ENCODE results near the gene WT1. TPM values are rescaled to one million over a fixed set of nuclear protein-coding genes. Genes with fewer than 3 reads are reported as not detected.
A peak's percentile ranks its signal among the peaks of the same experiment; 100 is the strongest.

WT1 gene
- total RNA-seq, 1 experiment from 2014 or later: 4.7 TPM

DNA sequence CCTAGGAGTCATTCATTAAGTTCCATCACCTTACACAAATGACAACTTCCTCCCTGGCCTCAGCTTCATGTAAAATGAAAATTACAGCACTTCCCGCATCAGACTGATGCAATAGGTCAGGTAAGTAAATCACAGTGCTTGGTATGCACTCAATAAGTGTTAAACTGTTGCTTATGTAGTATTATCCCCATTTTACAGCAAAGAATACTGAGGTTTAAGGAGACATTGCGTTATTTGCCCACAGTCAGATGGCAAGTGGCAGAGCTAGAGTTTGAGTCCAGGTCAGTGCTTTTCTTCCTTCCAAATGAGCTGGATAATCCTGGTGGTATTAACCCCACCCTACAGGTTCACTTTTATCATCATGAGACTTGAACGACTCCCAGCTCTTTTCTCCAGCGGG is 29.7 kb downstream of the WT1 start:
- H3K4me1 Mint-ChIP-seq (ENCODE audit: low read depth, unreplicated experiment): peaks cover 5% of the 10 kb centered on the region
- no peak overlapping the region for H3K27ac Mint-ChIP-seq (ENCODE audit: unreplicated experiment)
- no peak for DNase-seq
- ChIA-PET POLR2A (no interaction called here), CTCF (no interaction called here)
- H3K27me3 Mint-ChIP-seq (ENCODE audit: insufficient read depth, unreplicated experiment): no peaks in the 10 kb centered on the region
- no TSS peak for BruUV-seq (replicated peaks)
- H3K4me3 Mint-ChIP-seq (ENCODE audit: unreplicated experiment): no peak overlapping the region
- H3K9me3 Mint-ChIP-seq (ENCODE audit: unreplicated experiment): peaks cover 8% of the 10 kb centered on the region
- Histone ChIP-seq H3K9me3 (no peaks in the 10 kb centered on the region), H3K4me1 (peaks cover 1% of the 10 kb centered on the region), H3K4me3 (ENCODE audit: low read depth, low read length) (no peak overlapping the region), H3K27me3 (replicated peaks; ENCODE audit: control insufficient read depth, insufficient read depth, low read length) (no peaks in the 10 kb centered on the region), H3K36me3 (ENCODE audit: control insufficient read depth, insufficient read depth, low read length) (no peaks in the 10 kb centered on the region)
- intact Hi-C loops (cut with micrococcal nuclease; ENCODE audit: unreplicated experiment): no loop called here
- peaks cover 1% of the 10 kb centered on the region for H3K36me3 Mint-ChIP-seq (ENCODE audit: insufficient read depth, unreplicated experiment)
- TF ChIP-seq, protein P1, sequence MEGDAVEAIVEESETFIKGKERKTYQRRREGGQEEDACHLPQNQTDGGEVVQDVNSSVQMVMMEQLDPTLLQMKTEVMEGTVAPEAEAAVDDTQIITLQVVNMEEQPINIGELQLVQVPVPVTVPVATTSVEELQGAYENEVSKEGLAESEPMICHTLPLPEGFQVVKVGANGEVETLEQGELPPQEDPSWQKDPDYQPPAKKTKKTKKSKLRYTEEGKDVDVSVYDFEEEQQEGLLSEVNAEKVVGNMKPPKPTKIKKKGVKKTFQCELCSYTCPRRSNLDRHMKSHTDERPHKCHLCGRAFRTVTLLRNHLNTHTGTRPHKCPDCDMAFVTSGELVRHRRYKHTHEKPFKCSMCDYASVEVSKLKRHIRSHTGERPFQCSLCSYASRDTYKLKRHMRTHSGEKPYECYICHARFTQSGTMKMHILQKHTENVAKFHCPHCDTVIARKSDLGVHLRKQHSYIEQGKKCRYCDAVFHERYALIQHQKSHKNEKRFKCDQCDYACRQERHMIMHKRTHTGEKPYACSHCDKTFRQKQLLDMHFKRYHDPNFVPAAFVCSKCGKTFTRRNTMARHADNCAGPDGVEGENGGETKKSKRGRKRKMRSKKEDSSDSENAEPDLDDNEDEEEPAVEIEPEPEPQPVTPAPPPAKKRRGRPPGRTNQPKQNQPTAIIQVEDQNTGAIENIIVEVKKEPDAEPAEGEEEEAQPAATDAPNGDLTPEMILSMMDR (IDR thresholded peaks at IDR 0.05; ENCODE audit: insufficient read depth in 1 of 2, low read depth in 1 of 2, low read length in 1 of 2, severe bottlenecking in 1 of 2, unreplicated experiment in 1 of 2): no peak

DNA sequence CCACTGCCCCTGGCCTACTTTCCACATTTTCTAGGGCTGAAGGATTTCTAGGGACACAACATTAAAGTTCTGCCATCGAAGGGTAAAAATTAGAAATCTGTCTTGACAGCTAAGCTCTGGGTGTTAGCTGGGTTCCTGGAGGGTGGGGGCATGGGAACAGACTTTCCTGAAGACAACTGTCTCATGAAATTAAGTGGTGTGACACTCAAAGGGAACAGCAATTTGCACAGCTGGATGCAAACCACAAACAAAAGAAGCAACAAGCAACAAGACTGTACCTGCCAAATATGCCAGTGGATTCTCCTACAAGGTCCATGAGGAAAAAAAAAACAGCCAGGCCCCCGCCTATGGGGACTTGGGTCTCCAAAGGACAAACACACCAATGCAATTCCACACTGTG is 32.5 kb downstream of the WT1 start:
- TF ChIP-seq, protein P1 (IDR thresholded peaks at IDR 0.05; ENCODE audit: insufficient read depth in 1 of 2, low read depth in 1 of 2, low read length in 1 of 2, severe bottlenecking in 1 of 2, unreplicated experiment in 1 of 2): no peak
- Mint-ChIP-seq H3K9me3 (ENCODE audit: unreplicated experiment) (peaks cover 8% of the 10 kb centered on the region), H3K4me3 (ENCODE audit: unreplicated experiment) (no peak overlapping the region), H3K27me3 (ENCODE audit: insufficient read depth, unreplicated experiment) (no peaks in the 10 kb centered on the region), H3K4me1 (ENCODE audit: low read depth, unreplicated experiment) (peaks cover 15% of the 10 kb centered on the region), H3K27ac (ENCODE audit: unreplicated experiment) (no peak overlapping the region), H3K36me3 (ENCODE audit: insufficient read depth, unreplicated experiment) (peaks cover 8% of the 10 kb centered on the region)
- Histone ChIP-seq H3K4me1 (peaks cover 16% of the 10 kb centered on the region), H3K36me3 (ENCODE audit: control insufficient read depth, insufficient read depth, low read length) (no peaks in the 10 kb centered on the region), H3K9me3 (no peaks in the 10 kb centered on the region), H3K4me3 (ENCODE audit: low read depth, low read length) (no peak overlapping the region), H3K27me3 (replicated peaks; ENCODE audit: control insufficient read depth, insufficient read depth, low read length) (no peaks in the 10 kb centered on the region)
- ChIA-PET CTCF (interaction anchor here (0.6 to 1.2 kb wide), 2 partner anchors 12 to 79 kb away, joined by 3 read pairs; no protein-coding TSS in a partner anchor), POLR2A (no interaction called here)
- intact Hi-C loops (cut with micrococcal nuclease; ENCODE audit: unreplicated experiment): no loop called here
- BruUV-seq (replicated peaks): no TSS peak
- DNase-seq: no peak

DNA sequence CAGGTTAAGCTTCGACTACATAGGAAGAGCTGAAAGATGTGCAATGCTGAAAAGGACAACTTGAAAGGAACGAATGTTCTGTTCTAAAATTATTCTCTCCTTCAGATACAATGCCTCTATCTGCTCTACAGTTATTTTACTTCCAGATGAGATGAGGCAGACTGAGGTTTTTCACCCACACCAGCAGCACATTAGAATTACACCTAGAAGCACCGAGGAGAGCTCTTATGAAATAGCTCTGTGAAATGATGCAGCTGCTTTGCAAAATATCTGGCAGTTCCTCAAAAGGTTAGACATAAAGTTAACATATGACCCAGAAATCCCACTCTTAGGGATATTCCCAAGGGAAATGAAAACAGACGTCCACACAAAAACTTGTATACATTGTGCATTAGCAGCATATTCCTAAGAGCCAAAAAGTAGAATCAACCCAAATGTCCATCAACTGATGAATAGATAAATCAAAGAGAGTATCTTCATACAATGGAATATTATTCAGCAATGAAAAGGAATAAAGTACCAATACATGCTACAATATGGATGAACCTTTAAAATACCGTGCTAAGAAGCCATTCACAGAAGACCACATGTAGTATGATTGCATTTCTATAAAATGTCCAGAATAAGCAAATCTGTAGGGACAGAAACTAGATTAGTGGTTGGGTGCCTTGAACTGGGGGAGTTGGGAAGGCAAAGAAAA is 34.5 kb downstream of the WT1 start:
- peaks cover 8% of the 10 kb centered on the region for H3K36me3 Mint-ChIP-seq (ENCODE audit: insufficient read depth, unreplicated experiment)
- Histone ChIP-seq H3K36me3 (ENCODE audit: control insufficient read depth, insufficient read depth, low read length) (no peaks in the 10 kb centered on the region), H3K4me1 (peaks cover 25% of the 10 kb centered on the region), H3K9me3 (no peaks in the 10 kb centered on the region), H3K27me3 (replicated peaks; ENCODE audit: control insufficient read depth, insufficient read depth, low read length) (no peaks in the 10 kb centered on the region), H3K4me3 (ENCODE audit: low read depth, low read length) (no peak overlapping the region)
- no peak for DNase-seq
- H3K4me3 Mint-ChIP-seq (ENCODE audit: unreplicated experiment): peak overlapping the region; percentile 57
- peaks cover 8% of the 10 kb centered on the region for H3K9me3 Mint-ChIP-seq (ENCODE audit: unreplicated experiment)
- TSS peak; percentile 47 for BruUV-seq (replicated peaks)
- TF ChIP-seq, protein P1 (IDR thresholded peaks at IDR 0.05; ENCODE audit: insufficient read depth in 1 of 2, low read depth in 1 of 2, low read length in 1 of 2, severe bottlenecking in 1 of 2, unreplicated experiment in 1 of 2): no peak
- no peaks in the 10 kb centered on the region for H3K27me3 Mint-ChIP-seq (ENCODE audit: insufficient read depth, unreplicated experiment)
- H3K27ac Mint-ChIP-seq (ENCODE audit: unreplicated experiment): peak overlapping the region; percentile 63
- CTCF ChIA-PET: interaction anchor here (0.8 kb wide), 1 partner anchor 15 kb away, joined by 3 read pairs; no protein-coding TSS in a partner anchor
- POLR2A ChIA-PET: interaction anchor here (0.5 kb wide), 1 partner anchor 346 kb away, joined by 3 read pairs; no protein-coding TSS in a partner anchor
- intact Hi-C loops (cut with micrococcal nuclease; ENCODE audit: unreplicated experiment): loop anchor here (2.0 kb wide), 1 partner anchor 34 kb away; no protein-coding TSS in a partner anchor
- H3K4me1 Mint-ChIP-seq (ENCODE audit: low read depth, unreplicated experiment): peaks cover 26% of the 10 kb centered on the region

Data from Caco-2 (cell line).